Gastroesophageal sphincter (tissue), 4 donors: ENCODE data around the gene BAG3. TPM values are rescaled to one million over a fixed set of nuclear protein-coding genes. Genes with fewer than 3 reads are reported as not detected.

Experiments used
- ATAC-seq: fragments of 150-250 bp; one replicate; pipeline ENCODE4 v1.9.1; 2016; ENCODE audit warnings: mild to moderate bottlenecking, moderate library complexity
- H3K27ac ChIP-seq, 4 donors: fragments of 200-600 bp; sonication (generic) in 3 of 4; 1 replicate in 3 of 4; 2 replicates in 1 of 4; pipeline ENCODE4 v1.5.1; 2016 to 2019
- H3K27me3 ChIP-seq: fragments of 200-600 bp; sonication (generic); one replicate; pipeline ENCODE4 v1.5.1; 2019
- H3K36me3 ChIP-seq, 2 donors: fragments of 200-600 bp; sonication (generic); one replicate each; pipeline ENCODE4 v1.5.1; 2019; ENCODE audit warnings: control low read depth in 1 of 2
- H3K4me1 ChIP-seq, 3 donors: fragments of 200-600 bp; sonication (generic); 1 replicate in 2 of 3; 2 replicates in 1 of 3; pipeline ENCODE4 v1.5.1; 2016 to 2019; ENCODE audit warnings: control low read depth in 2 of 3
- H3K4me3 ChIP-seq, 2 donors: fragments of 200-600 bp; sonication (generic); one replicate each; pipeline ENCODE4 v1.5.1; 2019; ENCODE audit warnings: mild to moderate bottlenecking in 1 of 2, moderate library complexity in 1 of 2
- H3K9me3 ChIP-seq, 3 donors: fragments of 200-600 bp; sonication (generic); one replicate each; pipeline ENCODE4 v1.5.1; 2017 to 2019; ENCODE audit warnings: control low read depth in 2 of 3
- CTCF ChIP-seq, 4 experiments: fragments of 200-600 bp in 2 of 4; fragments of 450-650 bp in 2 of 4; sonication (generic) in 1 of 4; IDR thresholded peaks; one replicate each; pipeline ENCODE4 v1.5.1; 2017 to 2019; ENCODE audit warnings: antibody characterized with exemption in 4 of 4, mild to moderate bottlenecking in 2 of 4, moderate library complexity in 2 of 4
- EP300 ChIP-seq: sonication (generic); formaldehyde crosslinking; IDR thresholded peaks from one replicate; pipeline ENCODE4 v1.6.1; 2017; ENCODE audit warnings: antibody characterized with exemption, mild to moderate bottlenecking
- POLR2A ChIP-seq, 2 donors: fragments of 450-650 bp; IDR thresholded peaks; one replicate each; pipeline ENCODE4 v1.6.1; 2017; ENCODE audit warnings: antibody characterized with exemption in 2 of 2, mild to moderate bottlenecking in 2 of 2, moderate library complexity in 1 of 2
- POLR2AphosphoS5 ChIP-seq: sonication (generic); formaldehyde crosslinking; IDR thresholded peaks from one replicate; pipeline ENCODE4 v1.6.1; 2017; ENCODE audit warnings: antibody characterized with exemption
- WGBS, 2 donors: methylation state at CpG; one replicate each; pipeline ENCODE4 v1.1.5; 2018; ENCODE audit warnings: low coverage in 1 of 2; 5-methylcytosine and 5-hydroxymethylcytosine counted together
- total RNA-seq, 4 donors: library from RNA; depleted of rRNA; stranded (reverse); fragments of >200 nt; gene quantifications; one replicate each; pipeline ENCODE4 v1.1.0, GENCODE V29; 2016

The BAG3 gene
- total RNA-seq, 4 donors from 2014 or later, result 31.2 to 80.4 (median 61.4) TPM

DNA sequence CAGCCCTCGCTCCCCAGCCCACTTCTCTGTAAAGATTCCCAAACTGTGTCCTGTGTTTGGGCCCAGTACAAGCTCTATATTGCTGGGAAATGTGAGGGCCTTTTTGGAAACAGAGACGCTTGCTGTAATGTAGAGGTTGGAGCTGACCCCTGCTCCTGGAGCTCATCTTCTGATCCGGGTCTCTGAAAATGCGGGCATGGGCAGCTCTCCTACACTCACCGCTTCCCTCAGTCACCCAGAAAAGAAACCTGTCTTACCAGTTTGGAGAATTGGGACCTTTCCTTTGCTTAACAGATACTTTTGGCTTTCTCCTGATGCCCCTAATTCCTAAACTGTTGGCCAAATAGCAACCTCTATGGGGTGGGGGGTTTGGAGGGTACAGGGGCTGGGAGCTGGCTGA lies 18.2 kb downstream of the BAG3 start:
- no peak for ATAC-seq
- Histone ChIP-seq H3K27ac (peak overlapping the region in 2 of 4 donors; percentile 21 to 73), H3K36me3 (peaks cover 0 to 52% of the 10 kb centered on the region in 2 donors), H3K4me3 (no peak overlapping the region), H3K27me3 (no peaks in the 10 kb centered on the region), H3K4me1 (peaks cover 7 to 57% (median 21%) of the 10 kb centered on the region in 3 donors), H3K9me3 (no peaks in the 10 kb centered on the region)
- no peak for TF ChIP-seq CTCF (IDR thresholded peaks at IDR 0.05)
- TF ChIP-seq EP300, result no peak
- TF ChIP-seq POLR2A (IDR thresholded peaks at IDR 0.05), result no peak
- no peak for TF ChIP-seq POLR2AphosphoS5
- WGBS, 2 donors, result 90 to 100% methylated on average over 1 to 5 of the region's 5 CpGs

GRCh38 chr10:119669975-119670640 lies 18.9 kb downstream of the BAG3 start:
- peaks cover 7 to 54% (median 21%) of the 10 kb centered on the region in 3 donors for H3K4me1 ChIP-seq
- peak overlapping the region in 1 of 4 donors; percentile 21 for H3K27ac ChIP-seq
- H3K36me3 ChIP-seq, result peaks cover 0 to 59% of the 10 kb centered on the region in 2 donors
- H3K4me3 ChIP-seq, result no peak overlapping the region
- no peaks in the 10 kb centered on the region for H3K9me3 ChIP-seq
- 76% methylated on average over 2 of the region's 18 CpGs; no CpG with 5 or more reads in 1 of the 2 donors for WGBS, 2 donors
- no peaks in the 10 kb centered on the region for H3K27me3 ChIP-seq
- no peak for TF ChIP-seq POLR2AphosphoS5
- TF ChIP-seq POLR2A (IDR thresholded peaks at IDR 0.05), result no peak
- no peak for TF ChIP-seq CTCF (IDR thresholded peaks at IDR 0.05)
- TF ChIP-seq EP300, result no peak
- ATAC-seq, result no peak

- H3K27me3 ChIP-seq, result no peaks in the 10 kb centered on the region
- no peak for ATAC-seq
- peaks cover 7 to 48% (median 21%) of the 10 kb centered on the region in 3 donors for H3K4me1 ChIP-seq
- no peak overlapping the region for H3K27ac ChIP-seq
- WGBS, 2 donors, result 42 to 60% methylated on average over 1 to 2 of the region's 3 CpGs
- TF ChIP-seq POLR2A (IDR thresholded peaks at IDR 0.05) (no peak), CTCF (IDR thresholded peaks at IDR 0.05) (no peak), POLR2AphosphoS5 (peak; percentile 15)
- peaks cover 0 to 64% of the 10 kb centered on the region in 2 donors for H3K36me3 ChIP-seq
- H3K4me3 ChIP-seq, result no peak overlapping the region
- no peaks in the 10 kb centered on the region for H3K9me3 ChIP-seq
These were observed 19.5 kb downstream of the BAG3 start for GRCh38 chr10:119670717-119671116.

- no peak for ATAC-seq
- H3K9me3 ChIP-seq, result no peaks in the 10 kb centered on the region
- H3K27ac ChIP-seq, result no peak overlapping the region
- H3K27me3 ChIP-seq, result no peaks in the 10 kb centered on the region
- H3K4me1 ChIP-seq, result peaks cover 7 to 41% (median 21%) of the 10 kb centered on the region in 3 donors
- no peak for TF ChIP-seq CTCF (IDR thresholded peaks at IDR 0.05)
- no peak for TF ChIP-seq EP300
- TF ChIP-seq POLR2A (IDR thresholded peaks at IDR 0.05), result no peak
- no peak for TF ChIP-seq POLR2AphosphoS5
- no peak overlapping the region for H3K4me3 ChIP-seq
- H3K36me3 ChIP-seq, result peaks cover 0 to 69% of the 10 kb centered on the region in 2 donors
- 40 to 62% methylated on average over 1 to 4 of the region's 4 CpGs for WGBS, 2 donors
These were observed 20.2 kb downstream of the BAG3 start for GRCh38 chr10:119671381-119671780.

DNA sequence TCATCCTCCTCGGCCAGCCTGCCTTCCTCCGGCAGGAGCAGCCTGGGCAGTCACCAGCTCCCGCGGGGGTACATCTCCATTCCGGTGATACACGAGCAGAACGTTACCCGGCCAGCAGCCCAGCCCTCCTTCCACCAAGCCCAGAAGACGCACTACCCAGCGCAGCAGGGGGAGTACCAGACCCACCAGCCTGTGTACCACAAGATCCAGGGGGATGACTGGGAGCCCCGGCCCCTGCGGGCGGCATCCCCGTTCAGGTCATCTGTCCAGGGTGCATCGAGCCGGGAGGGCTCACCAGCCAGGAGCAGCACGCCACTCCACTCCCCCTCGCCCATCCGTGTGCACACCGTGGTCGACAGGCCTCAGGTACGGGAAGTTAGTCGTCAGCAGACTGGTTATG lies 21.1 kb downstream of the BAG3 start:
- H3K36me3 ChIP-seq, result peaks cover 0 to 79% of the 10 kb centered on the region in 2 donors
- no peak overlapping the region for H3K4me3 ChIP-seq
- no peak overlapping the region for H3K27ac ChIP-seq
- no peaks in the 10 kb centered on the region for H3K9me3 ChIP-seq
- no peak for TF ChIP-seq CTCF (IDR thresholded peaks at IDR 0.05)
- no peak for TF ChIP-seq EP300
- no peak for TF ChIP-seq POLR2A (IDR thresholded peaks at IDR 0.05)
- TF ChIP-seq POLR2AphosphoS5, result no peak
- peaks cover 6 to 32% (median 15%) of the 10 kb centered on the region in 3 donors for H3K4me1 ChIP-seq
- H3K27me3 ChIP-seq, result no peaks in the 10 kb centered on the region
- ATAC-seq, result no peak
- 80 to 100% methylated on average over 1 to 2 of the region's 23 CpGs for WGBS, 2 donors
